Endothelial cell of umbilical vein (primary cell): ENCODE results near the gene FPGS. TPM values are rescaled to one million over a fixed set of nuclear protein-coding genes. Genes with fewer than 3 reads are reported as not detected.

Experiments
- BruUV-seq: library from RNA; stranded (reverse); fragments of 400-500 nt; replicated peaks from 2 replicates; lab custom pipeline; 2021; lab: Mats Ljungman, UMichigan
- CTCF ChIA-PET: fragments of 300-600, 350-600 bp; sonication (Branson Sonifier 250); formaldehyde crosslinking; loops from one replicate; lab custom pipeline; 2021; ENCODE audit warnings: antibody characterized with exemption, inconsistent platforms; lab: Charles Lee
- POLR2A ChIA-PET: fragments of 300-600, 350-600 bp; sonication (Branson Sonifier 250); formaldehyde crosslinking; loops from one replicate; lab custom pipeline; 2021; ENCODE audit warnings: antibody characterized with exemption, inconsistent platforms; lab: Charles Lee
- DNase-seq: peaks from one replicate; pipeline ENCODE4 v3.0.0-alpha.2; 2011; ENCODE audit warnings: low read depth, low spot score
- FAIRE-seq: peaks from 2 replicates; lab custom pipeline; 2011; peaks lifted over from hg19 to GRCh38; lab: Jason Lieb, UNC
- H2AFZ ChIP-seq: 2 replicates; pipeline ENCODE4 v1.6.0; 2012; ENCODE audit warnings: low read depth, low read length, control low read depth, inconsistent platforms
- H3K27ac ChIP-seq: 2 replicates; pipeline ENCODE4 v1.5.1; 2011; ENCODE audit warnings: low read depth, mild to moderate bottlenecking, control low read depth, low read length, moderate library complexity; ENCODE audit not compliant: insufficient read depth
- H3K27me3 ChIP-seq, 2 experiments: 2 replicates each; pipeline versions ENCODE4 v1.6.0 to v1.6.1; 2011; ENCODE audit warnings: low read length in 2 of 2, mixed read lengths in 1 of 2; ENCODE audit not compliant: control insufficient read depth in 2 of 2, insufficient read depth in 2 of 2
- H3K36me3 ChIP-seq, 2 experiments: 2 replicates in 1 of 2; 3 replicates in 1 of 2; pipeline ENCODE4 v1.5.1; 2011; ENCODE audit warnings: low read length in 2 of 2, mild to moderate bottlenecking in 1 of 2, moderate library complexity in 1 of 2; ENCODE audit not compliant: control insufficient read depth in 2 of 2, insufficient read depth in 2 of 2; ENCODE audit errors: extremely low read depth in 1 of 2
- H3K4me1 ChIP-seq: 3 replicates; pipeline ENCODE4 v1.5.1; 2011; ENCODE audit warnings: mild to moderate bottlenecking, low read length; ENCODE audit not compliant: control insufficient read depth, insufficient read depth; ENCODE audit errors: extremely low read depth
- H3K4me2 ChIP-seq: 2 replicates; pipeline ENCODE4 v1.6.1; 2011; ENCODE audit warnings: low read length, control low read depth, mixed read lengths; ENCODE audit not compliant: insufficient read depth
- H3K4me3 ChIP-seq, 3 experiments: fragments of 200-600 bp in 1 of 3; sonication (generic), shearing (Covaris generic) in 1 of 3; replicated peaks in 1 of 3; 2 replicates each; pipeline ENCODE4 v1.5.1; 2011 to 2016; ENCODE audit warnings: control low read depth in 3 of 3, low read length in 3 of 3, mild to moderate bottlenecking in 2 of 3, inconsistent platforms in 1 of 3, low read depth in 1 of 3, moderate library complexity in 1 of 3; ENCODE audit not compliant: insufficient read depth in 1 of 3
- H3K79me2 ChIP-seq: 2 replicates; pipeline ENCODE4 v1.6.0; 2012; ENCODE audit warnings: low read length, inconsistent platforms; ENCODE audit not compliant: control insufficient read depth, insufficient read depth
- H3K9ac ChIP-seq: replicated peaks from 2 replicates; pipeline ENCODE3; 2011; ENCODE audit warnings: low read length, control low read depth; ENCODE audit not compliant: insufficient read depth; ENCODE audit errors: extremely low read depth
- H3K9me1 ChIP-seq: replicated peaks from 3 replicates; pipeline ENCODE4 v1.6.0; 2011; ENCODE audit warnings: mild to moderate bottlenecking, low read length; ENCODE audit not compliant: control insufficient read depth, insufficient read depth; ENCODE audit errors: extremely low read depth
- H3K9me3 ChIP-seq: replicated peaks from 2 replicates; pipeline ENCODE4 v1.5.1; 2012; ENCODE audit warnings: low read length, inconsistent platforms; ENCODE audit not compliant: control insufficient read depth, insufficient read depth
- H4K20me1 ChIP-seq: replicated peaks from 2 replicates; pipeline ENCODE3; 2011; ENCODE audit warnings: mild to moderate bottlenecking, low read length; ENCODE audit not compliant: control insufficient read depth, insufficient read depth; ENCODE audit errors: extremely low read depth
- CTCF ChIP-seq, 2 donors: IDR thresholded peaks; 1 replicate in 1 of 2; 2 replicates in 1 of 2; pipeline ENCODE4 v1.5.1; 2011; ENCODE audit warnings: low read length in 2 of 2, mild to moderate bottlenecking in 2 of 2, moderate library complexity in 2 of 2, control low read depth in 1 of 2, inconsistent platforms in 1 of 2, low read depth in 1 of 2; ENCODE audit not compliant: insufficient read depth in 1 of 2; ENCODE audit errors: extremely low read depth in 1 of 2
- FOS ChIP-seq: IDR thresholded peaks from 2 replicates; pipeline ENCODE4 v1.6.1; 2011; ENCODE audit warnings: mild to moderate bottlenecking, low read length, moderate library complexity, borderline replicate concordance; ENCODE audit not compliant: insufficient read depth
- JUN ChIP-seq: IDR thresholded peaks from 2 replicates; pipeline ENCODE4 v1.6.1; 2011; ENCODE audit warnings: borderline replicate concordance, low read depth; ENCODE audit not compliant: insufficient read length, insufficient read depth
- POLR2A ChIP-seq: IDR thresholded peaks from 2 replicates; pipeline ENCODE4 v1.6.1; 2012; ENCODE audit warnings: low read depth, mild to moderate bottlenecking, control low read depth, low read length
- POLR2AphosphoS5 ChIP-seq: IDR thresholded peaks from 2 replicates; pipeline ENCODE4 v1.6.1; 2012; ENCODE audit warnings: low read depth, mild to moderate bottlenecking, control low read depth, low read length, moderate library complexity; ENCODE audit not compliant: insufficient read depth
- dilution Hi-C: fragments of 300-500 bp; cut with MboI; formaldehyde crosslinking; loops from one replicate; pipeline ENCODE4 v1.15.0; 2019; ENCODE audit warnings: low sequenced_read_pairs; ENCODE audit not compliant: extremely low pct_ligation_motif_present
- intact Hi-C: fragments of 100-400 bp; cut with micrococcal nuclease; formaldehyde crosslinking; loops from one replicate; pipeline ENCODE4 v1.10.0; 2022
- polyA plus RNA-seq, 4 experiments: library from polyadenylated mRNA; depleted of rRNA in 3 of 4; stranded (reverse) in 3 of 4; unstranded in 1 of 4; fragments of >200 nt; gene quantifications; 2 replicates each; pipeline versions ENCODE4 v1.2.1 to v1.2.3, GENCODE V29; 2011 to 2012; ENCODE audit warnings: missing spikeins in 1 of 4
- total RNA-seq: library from RNA; stranded (reverse); gene quantifications from 2 replicates; pipeline ENCODE4 v1.2.3, GENCODE V29; 2021

The FPGS gene
- total and polyA plus RNA-seq, 2 donors (not counting 3 experiments of a cell fraction or from before 2014, with no cell fraction given): 77.7 to 90.2 TPM

GRCh38 chr9:127779136-127779981, 23.3 kb upstream of the FPGS start:
- Histone ChIP-seq H3K4me3 (no peak overlapping the region), H3K9ac (no peak overlapping the region), H3K79me2 (no peaks in the 10 kb centered on the region), H3K4me1 (peaks cover 30% of the 10 kb centered on the region), H4K20me1 (no peaks in the 10 kb centered on the region), H3K36me3 (no peaks in the 10 kb centered on the region), H3K9me3 (no peaks in the 10 kb centered on the region), H3K27ac (no peak overlapping the region), H3K9me1 (no peaks in the 10 kb centered on the region), H2AFZ (no peak overlapping the region), H3K4me2 (no peak overlapping the region), H3K27me3 (no peaks in the 10 kb centered on the region)
- intact Hi-C loops: no loop called here
- BruUV-seq: no TSS peak
- ChIA-PET CTCF (interaction anchor here (0.9 to 8.8 kb wide), 3 partner anchors 13 to 45 kb away, joined by 6 to 167 read pairs (median 6); partner anchors contain the start of gene TOR2A), POLR2A (no interaction called here)
- FAIRE-seq (no peak), DNase-seq (no peak)
- TF ChIP-seq CTCF (IDR thresholded peaks at IDR 0.05; ENCODE audit: extremely low read depth in 1 of 2, insufficient read depth in 1 of 2, low read depth in 1 of 2, low read length in 2 of 2): no peak
- no peak for TF ChIP-seq POLR2A
- dilution Hi-C loops: no loop called here

GRCh38 chr9:127780126-127780885, 22.4 kb upstream of the FPGS start:
- CTCF ChIA-PET: interaction anchor here (1.5 to 8.8 kb wide), 2 partner anchors 14 to 46 kb away, joined by 6 to 167 read pairs; partner anchors contain the start of gene TOR2A

More at GRCh38 chr9:127780126-127780885, 22.4 kb upstream of the FPGS start:
- no peak overlapping the region for H3K27ac ChIP-seq
- H3K79me2 ChIP-seq: no peaks in the 10 kb centered on the region
- H3K4me2 ChIP-seq: no peak overlapping the region
- no peaks in the 10 kb centered on the region for H3K9me3 ChIP-seq
- intact Hi-C loops: no loop called here
- no peak for DNase-seq
- no TSS peak for BruUV-seq
- H3K9ac ChIP-seq: no peak overlapping the region
- FAIRE-seq: no peak
- H4K20me1 ChIP-seq: no peaks in the 10 kb centered on the region
- no peak overlapping the region for H2AFZ ChIP-seq
- dilution Hi-C loops: no loop called here
- no peaks in the 10 kb centered on the region for H3K9me1 ChIP-seq
- no peak overlapping the region for H3K4me3 ChIP-seq
- TF ChIP-seq CTCF (IDR thresholded peaks at IDR 0.05; ENCODE audit: extremely low read depth in 1 of 2, insufficient read depth in 1 of 2, low read depth in 1 of 2, low read length in 2 of 2) (no peak), JUN (no peak), FOS (no peak), POLR2AphosphoS5 (no peak)
- POLR2A ChIA-PET: no interaction called here
- H3K4me1 ChIP-seq: peaks cover 34% of the 10 kb centered on the region
- H3K36me3 ChIP-seq: no peaks in the 10 kb centered on the region
- no peaks in the 10 kb centered on the region for H3K27me3 ChIP-seq
